OCI-LY7 (cell line): ENCODE results near the gene ZNF552. TPM values are rescaled to one million over a fixed set of nuclear protein-coding genes. Genes with fewer than 3 reads are reported as not detected.

Experiments
- BruUV-seq: library from RNA; stranded (reverse); fragments of 400-500 nt; replicated peaks from 2 replicates; lab custom pipeline; 2021; lab: Mats Ljungman, UMichigan
- CTCF ChIA-PET: fragments of 300-600 bp; sonication (Branson Sonifier 250); formaldehyde crosslinking; loops from one replicate; lab custom pipeline; 2022; ENCODE audit warnings: antibody characterized with exemption; ENCODE audit not compliant: unreplicated experiment; lab: Charles Lee
- POLR2A ChIA-PET: fragments of 300-600 bp; sonication (Branson Sonifier 250); formaldehyde crosslinking; loops from one replicate; lab custom pipeline; 2022; ENCODE audit warnings: antibody characterized with exemption; lab: Charles Lee
- DNase-seq: peaks from one replicate; pipeline ENCODE4 v3.0.0-alpha.2; 2015; ENCODE audit warnings: low spot score
- H2AFZ ChIP-seq: fragments of 200-600 bp; sonication (generic), shearing (Covaris generic); 2 replicates; pipeline ENCODE4 v1.6.1; 2014; ENCODE audit warnings: mild to moderate bottlenecking, antibody characterized with exemption, low read length, moderate library complexity
- H3K27ac ChIP-seq: fragments of 200-600 bp; sonication (generic); 2 replicates; pipeline ENCODE4 v1.5.1; 2014; ENCODE audit warnings: mixed run types, low read depth, mild to moderate bottlenecking, moderate library complexity, low read length, inconsistent platforms; ENCODE audit not compliant: poor library complexity, severe bottlenecking
- H3K36me3 ChIP-seq: fragments of 200-600 bp; sonication (generic); 2 replicates; pipeline ENCODE4 v1.6.1; 2014; ENCODE audit warnings: mild to moderate bottlenecking, antibody characterized with exemption, low read length, moderate library complexity, mixed read lengths; ENCODE audit not compliant: insufficient read depth
- H3K4me1 ChIP-seq: fragments of 200-600 bp; sonication (generic); 2 replicates; pipeline ENCODE4 v1.5.1; 2014; ENCODE audit warnings: mild to moderate bottlenecking, low read length; ENCODE audit not compliant: insufficient read depth, poor library complexity, severe bottlenecking
- H3K4me2 ChIP-seq: fragments of 200-600 bp; sonication (generic); 2 replicates; pipeline ENCODE4 v1.6.1; 2014; ENCODE audit warnings: mild to moderate bottlenecking, low read length
- H3K4me3 ChIP-seq: fragments of 200-600 bp; sonication (generic); 2 replicates; pipeline ENCODE4 v1.5.1; 2014; ENCODE audit warnings: mild to moderate bottlenecking, low read depth, low read length; ENCODE audit not compliant: poor library complexity, severe bottlenecking
- H3K79me2 ChIP-seq: fragments of 200-600 bp; sonication (generic); 2 replicates; pipeline ENCODE4 v1.6.1; 2016; ENCODE audit warnings: low read depth, mild to moderate bottlenecking, low read length, moderate library complexity, mixed read lengths; ENCODE audit not compliant: insufficient read depth
- H3K9me2 ChIP-seq: fragments of 200-600 bp; sonication (generic); 2 replicates; pipeline ENCODE4 v1.6.1; 2016; ENCODE audit warnings: mild to moderate bottlenecking, low read length, mixed read lengths; ENCODE audit not compliant: insufficient read depth
- H3K9me3 ChIP-seq: fragments of 200-600 bp; sonication (generic); 2 replicates; pipeline ENCODE4 v1.6.1; 2014; ENCODE audit warnings: mild to moderate bottlenecking, mixed run types, low read length, mixed read lengths
- H4K20me1 ChIP-seq: fragments of 200-600 bp; sonication (generic); 2 replicates; pipeline ENCODE4 v1.6.1; 2014; ENCODE audit warnings: mild to moderate bottlenecking, antibody characterized with exemption, low read length, moderate library complexity, mixed read lengths; ENCODE audit not compliant: insufficient read depth
- EZH2phosphoT487 ChIP-seq: fragments of 200-600 bp; sonication (generic); IDR thresholded peaks from 2 replicates; pipeline ENCODE4 v1.6.1; 2018; ENCODE audit warnings: low read depth, borderline replicate concordance, mild to moderate bottlenecking, mixed run types, antibody characterized with exemption, low read length, moderate library complexity, mixed read lengths
- intact Hi-C: fragments of 100-400 bp; cut with micrococcal nuclease; formaldehyde crosslinking; loops from one replicate; pipeline ENCODE4 v1.10.0; 2022; ENCODE audit not compliant: unreplicated experiment
- total RNA-seq, 2 experiments: library from RNA; depleted of rRNA in 1 of 2; stranded (reverse); fragments of >200 nt in 1 of 2; shearing (Covaris generic) in 1 of 2; gene quantifications; 2 replicates each; pipeline ENCODE4 v1.2.3, GENCODE V29; 2014 to 2022
- TF ChIP-seq, protein P1 (sequence below): fragments of 200-600 bp; sonication (generic); conservative IDR thresholded peaks from 2 replicates; pipeline ENCODE4 v1.5.1; 2014; ENCODE audit warnings: mild to moderate bottlenecking, antibody characterized with exemption, low read length, moderate library complexity, mixed read lengths

Gene ZNF552
- total RNA-seq, 2 experiments from 2014 or later: 8.6 to 11.4 TPM

DNA sequence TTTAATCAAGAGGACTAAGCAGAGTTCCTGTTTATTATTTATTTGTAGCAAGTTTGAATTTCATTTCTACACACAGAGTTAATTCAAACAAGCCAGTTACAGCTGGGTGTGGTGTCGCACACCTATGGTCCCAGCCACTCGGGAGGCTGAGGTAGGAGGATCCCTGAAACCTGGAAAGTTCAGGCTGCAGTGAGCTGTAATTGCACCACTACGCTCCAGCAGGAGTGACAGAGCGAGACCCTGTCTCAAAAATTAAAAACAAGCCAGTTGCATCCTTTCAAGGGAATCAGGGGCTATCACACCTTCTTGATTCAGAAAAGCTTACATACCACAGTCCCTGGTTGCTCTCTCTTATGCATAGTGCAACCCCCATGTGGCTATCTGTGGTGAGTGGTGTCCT, 25.4 kb downstream of the ZNF552 start:
- H4K20me1 ChIP-seq: no peaks in the 10 kb centered on the region
- no peak overlapping the region for H3K27ac ChIP-seq
- H3K4me1 ChIP-seq: no peaks in the 10 kb centered on the region
- TF ChIP-seq EZH2phosphoT487: no peak
- no peak overlapping the region for H3K4me3 ChIP-seq
- peaks cover 2% of the 10 kb centered on the region; the same call in 1 of the 2 replicates for H3K79me2 ChIP-seq
- no peak overlapping the region for H2AFZ ChIP-seq
- H3K9me3 ChIP-seq: no peaks in the 10 kb centered on the region
- CTCF ChIA-PET: no interaction called here
- no peak overlapping the region for H3K4me2 ChIP-seq
- no TSS peak for BruUV-seq
- H3K9me2 ChIP-seq: no peaks in the 10 kb centered on the region
- POLR2A ChIA-PET: no interaction called here
- no peak for DNase-seq
- intact Hi-C loops: no loop called here
- H3K36me3 ChIP-seq: peaks cover 63% of the 10 kb centered on the region

DNA sequence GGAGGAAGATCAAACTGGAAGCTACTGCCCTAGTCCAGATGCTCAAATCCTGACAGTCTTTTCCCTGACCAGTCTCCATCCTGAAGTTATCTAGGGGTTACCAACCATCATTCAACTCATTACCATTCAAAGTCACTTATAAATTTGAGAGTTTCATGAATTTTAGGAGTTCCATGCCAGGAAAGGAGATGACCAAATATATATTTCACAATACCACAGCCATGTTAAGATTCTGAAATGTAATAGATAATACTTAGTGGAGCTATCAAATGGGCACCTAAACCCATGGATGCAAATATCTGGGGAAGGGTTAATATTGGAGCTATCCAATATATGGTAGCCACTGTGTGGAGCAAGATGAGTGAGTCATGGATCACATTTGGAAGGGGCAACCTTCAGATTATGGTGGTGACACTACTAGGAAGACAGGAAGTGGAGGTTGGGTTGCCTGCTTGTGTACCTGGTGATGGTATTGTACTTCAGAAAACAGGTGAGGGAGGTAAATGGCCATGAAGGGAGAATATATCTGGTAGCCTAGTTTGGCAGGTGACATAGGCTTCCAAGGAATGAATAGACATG, 26.5 kb downstream of the ZNF552 start:
- no peaks in the 10 kb centered on the region for H3K9me2 ChIP-seq
- H4K20me1 ChIP-seq: no peaks in the 10 kb centered on the region
- ChIA-PET POLR2A (interaction anchor here (0.6 kb wide), 1 partner anchor 187 kb away, joined by 3 read pairs; no protein-coding TSS in a partner anchor), CTCF (no interaction called here)
- peaks cover 63% of the 10 kb centered on the region for H3K36me3 ChIP-seq
- no peaks in the 10 kb centered on the region for H3K9me3 ChIP-seq
- peaks cover 11% of the 10 kb centered on the region; the same call in 1 of the 2 replicates for H3K79me2 ChIP-seq
- intact Hi-C loops: no loop called here
- H3K4me3 ChIP-seq: no peak overlapping the region
- no peak overlapping the region for H3K4me2 ChIP-seq
- TF ChIP-seq EZH2phosphoT487: no peak
- TF ChIP-seq, protein P1, sequence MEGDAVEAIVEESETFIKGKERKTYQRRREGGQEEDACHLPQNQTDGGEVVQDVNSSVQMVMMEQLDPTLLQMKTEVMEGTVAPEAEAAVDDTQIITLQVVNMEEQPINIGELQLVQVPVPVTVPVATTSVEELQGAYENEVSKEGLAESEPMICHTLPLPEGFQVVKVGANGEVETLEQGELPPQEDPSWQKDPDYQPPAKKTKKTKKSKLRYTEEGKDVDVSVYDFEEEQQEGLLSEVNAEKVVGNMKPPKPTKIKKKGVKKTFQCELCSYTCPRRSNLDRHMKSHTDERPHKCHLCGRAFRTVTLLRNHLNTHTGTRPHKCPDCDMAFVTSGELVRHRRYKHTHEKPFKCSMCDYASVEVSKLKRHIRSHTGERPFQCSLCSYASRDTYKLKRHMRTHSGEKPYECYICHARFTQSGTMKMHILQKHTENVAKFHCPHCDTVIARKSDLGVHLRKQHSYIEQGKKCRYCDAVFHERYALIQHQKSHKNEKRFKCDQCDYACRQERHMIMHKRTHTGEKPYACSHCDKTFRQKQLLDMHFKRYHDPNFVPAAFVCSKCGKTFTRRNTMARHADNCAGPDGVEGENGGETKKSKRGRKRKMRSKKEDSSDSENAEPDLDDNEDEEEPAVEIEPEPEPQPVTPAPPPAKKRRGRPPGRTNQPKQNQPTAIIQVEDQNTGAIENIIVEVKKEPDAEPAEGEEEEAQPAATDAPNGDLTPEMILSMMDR: no peak
- no TSS peak for BruUV-seq
- no peaks in the 10 kb centered on the region for H3K4me1 ChIP-seq
- no peak overlapping the region for H2AFZ ChIP-seq
- no peak overlapping the region for H3K27ac ChIP-seq
- no peak for DNase-seq

DNA sequence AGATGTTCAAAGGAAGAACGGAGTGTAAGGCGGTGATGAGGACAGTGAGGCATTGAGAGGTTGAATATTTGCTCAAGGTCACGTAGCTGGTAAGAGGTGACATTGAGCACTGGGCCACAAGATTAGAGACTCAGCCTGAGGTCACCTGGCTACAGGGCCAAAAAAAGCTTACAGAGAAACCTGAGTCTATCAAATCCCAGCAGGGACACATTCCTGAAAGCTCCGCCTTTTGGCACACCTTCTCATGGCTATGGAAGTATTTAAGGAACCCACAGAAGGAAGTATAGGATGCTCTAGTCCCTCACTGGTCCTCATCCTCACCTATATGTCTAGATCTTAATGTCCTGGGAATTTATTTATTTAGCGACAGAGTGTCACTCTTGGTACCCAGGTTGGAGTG, 27.8 kb downstream of the ZNF552 start:
- CTCF ChIA-PET: no interaction called here
- no peak for DNase-seq
- H3K4me3 ChIP-seq: no peak overlapping the region
- BruUV-seq: no TSS peak
- no peak overlapping the region for H3K27ac ChIP-seq
- peaks cover 65% of the 10 kb centered on the region for H3K36me3 ChIP-seq
- POLR2A ChIA-PET: no interaction called here
- no peak for TF ChIP-seq EZH2phosphoT487
- TF ChIP-seq, protein P1: no peak
- no peaks in the 10 kb centered on the region for H4K20me1 ChIP-seq
- H2AFZ ChIP-seq: no peak overlapping the region
- H3K4me1 ChIP-seq: no peaks in the 10 kb centered on the region
- intact Hi-C loops: no loop called here
- H3K9me3 ChIP-seq: no peaks in the 10 kb centered on the region
- H3K4me2 ChIP-seq: no peak overlapping the region
- no peaks in the 10 kb centered on the region for H3K9me2 ChIP-seq
- H3K79me2 ChIP-seq: peaks cover 18% of the 10 kb centered on the region; the same call in 1 of the 2 replicates
